Coronary artery (tissue), 2 donors: ENCODE results near the gene USP35.
A peak's percentile ranks its signal among the peaks of the same experiment; 100 is the strongest.

Source experiments
- DNase-seq: peaks from one replicate; pipeline ENCODE4 v3.0.0-alpha.2; 2017; ENCODE audit warnings: low spot score
- H3K27ac ChIP-seq, 2 donors: fragments of 200-600 bp; sonication (generic); one replicate each; pipeline ENCODE4 v1.5.1; 2016 to 2019
- H3K4me3 ChIP-seq: fragments of 200-600 bp; sonication (generic); 2 replicates; pipeline ENCODE4 v1.5.1; 2016; ENCODE audit warnings: mild to moderate bottlenecking, moderate library complexity
- TF ChIP-seq, protein P1 (sequence below): fragments of 200-600 bp; sonication (generic); IDR thresholded peaks from one replicate; pipeline ENCODE4 v1.5.1; 2019; ENCODE audit warnings: antibody characterized with exemption

USP35 gene

GRCh38 chr11:78239781-78240180 is 51.1 kb downstream of the USP35 start:
- DNase-seq, result no peak
- H3K27ac ChIP-seq, result no peak overlapping the region
- TF ChIP-seq, protein P1, sequence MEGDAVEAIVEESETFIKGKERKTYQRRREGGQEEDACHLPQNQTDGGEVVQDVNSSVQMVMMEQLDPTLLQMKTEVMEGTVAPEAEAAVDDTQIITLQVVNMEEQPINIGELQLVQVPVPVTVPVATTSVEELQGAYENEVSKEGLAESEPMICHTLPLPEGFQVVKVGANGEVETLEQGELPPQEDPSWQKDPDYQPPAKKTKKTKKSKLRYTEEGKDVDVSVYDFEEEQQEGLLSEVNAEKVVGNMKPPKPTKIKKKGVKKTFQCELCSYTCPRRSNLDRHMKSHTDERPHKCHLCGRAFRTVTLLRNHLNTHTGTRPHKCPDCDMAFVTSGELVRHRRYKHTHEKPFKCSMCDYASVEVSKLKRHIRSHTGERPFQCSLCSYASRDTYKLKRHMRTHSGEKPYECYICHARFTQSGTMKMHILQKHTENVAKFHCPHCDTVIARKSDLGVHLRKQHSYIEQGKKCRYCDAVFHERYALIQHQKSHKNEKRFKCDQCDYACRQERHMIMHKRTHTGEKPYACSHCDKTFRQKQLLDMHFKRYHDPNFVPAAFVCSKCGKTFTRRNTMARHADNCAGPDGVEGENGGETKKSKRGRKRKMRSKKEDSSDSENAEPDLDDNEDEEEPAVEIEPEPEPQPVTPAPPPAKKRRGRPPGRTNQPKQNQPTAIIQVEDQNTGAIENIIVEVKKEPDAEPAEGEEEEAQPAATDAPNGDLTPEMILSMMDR, result no peak
- no peak overlapping the region for H3K4me3 ChIP-seq

DNA sequence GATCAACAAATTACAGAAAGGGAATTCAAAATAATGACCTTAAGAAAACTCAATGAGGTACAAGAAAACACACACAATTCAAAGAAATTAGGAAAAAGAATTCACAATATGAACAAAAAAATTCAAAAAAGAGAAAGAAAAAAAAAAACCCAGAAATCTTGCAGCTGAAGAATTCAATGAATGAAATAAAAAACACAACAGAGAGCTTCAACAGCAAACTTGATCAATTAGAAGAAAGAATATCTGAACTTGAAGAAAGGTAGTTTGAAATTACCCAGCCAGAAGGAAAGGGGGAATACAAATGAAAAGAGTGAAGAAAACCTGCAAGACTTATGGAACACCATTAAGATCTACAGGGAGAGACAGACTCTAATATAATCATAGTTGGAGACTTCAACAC is 52.8 kb downstream of the USP35 start:
- H3K4me3 ChIP-seq, result no peak overlapping the region
- DNase-seq, result no peak
- TF ChIP-seq, protein P1, result no peak
- no peak overlapping the region for H3K27ac ChIP-seq

GRCh38 chr11:78244080-78244479 is 55.4 kb downstream of the USP35 start:
- no peak overlapping the region for H3K4me3 ChIP-seq
- peak overlapping the region in 1 of 2 donors; percentile 52 for H3K27ac ChIP-seq
- TF ChIP-seq, protein P1, result no peak
- no peak for DNase-seq

DNA sequence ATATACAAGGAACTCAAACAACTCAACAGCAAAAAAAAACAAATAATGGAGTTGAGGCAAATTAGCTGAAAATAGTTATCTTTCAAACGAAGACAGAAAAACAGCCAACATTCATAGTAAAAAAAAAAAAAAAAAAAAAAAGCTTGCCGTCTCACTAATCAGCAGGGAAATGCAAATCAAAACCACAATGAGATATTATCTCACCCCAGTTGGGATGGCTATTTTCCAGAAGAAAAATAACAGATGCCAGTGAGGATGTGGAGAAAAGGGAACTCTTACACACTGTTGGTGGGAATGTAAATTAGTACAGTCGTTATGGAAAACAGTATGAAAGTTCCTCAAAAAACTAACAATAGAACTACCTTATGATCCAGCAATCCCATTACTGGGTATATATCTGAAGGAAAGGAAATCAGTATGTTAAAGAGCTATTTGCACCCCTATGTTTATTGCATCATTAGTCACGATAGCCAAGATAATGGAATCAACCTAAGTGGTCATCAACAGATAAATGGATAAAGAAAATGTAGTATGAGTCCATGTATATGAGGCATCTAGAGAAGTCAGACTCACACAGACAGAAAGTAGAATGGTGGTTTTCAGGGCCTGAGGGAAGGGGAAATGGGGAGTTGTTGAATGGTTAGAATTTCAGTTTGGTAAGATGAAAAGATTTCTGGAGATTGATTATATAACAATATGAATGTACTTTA is 56.0 kb downstream of the USP35 start:
- no peak for DNase-seq
- TF ChIP-seq, protein P1, result no peak
- H3K4me3 ChIP-seq, result no peak overlapping the region
- H3K27ac ChIP-seq, result peak overlapping the region; percentile 19 to 52

DNA sequence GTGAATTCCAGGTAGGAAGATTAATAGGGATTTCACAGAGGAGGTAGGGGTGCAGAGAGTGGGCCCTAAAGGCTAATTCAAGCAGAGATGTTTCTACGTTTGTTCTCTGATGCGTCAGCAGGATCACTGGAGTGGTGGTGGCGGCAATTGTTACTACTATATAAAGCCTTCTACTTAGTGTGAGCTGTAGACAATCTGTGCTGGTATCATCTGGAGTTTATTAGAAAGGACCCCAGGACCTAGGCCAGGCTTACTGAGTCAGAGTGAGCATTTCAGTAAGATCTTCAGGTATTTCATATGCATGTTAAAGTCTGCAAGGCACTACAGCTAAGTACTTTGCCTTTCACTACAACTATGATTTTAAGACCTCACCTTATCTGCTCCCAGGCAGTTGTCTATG is 59.5 kb downstream of the USP35 start:
- DNase-seq, result no peak
- H3K27ac ChIP-seq, result no peak overlapping the region
- TF ChIP-seq, protein P1, result no peak
- no peak overlapping the region for H3K4me3 ChIP-seq

GRCh38 chr11:78248903-78249302 is 60.2 kb downstream of the USP35 start:
- Histone ChIP-seq H3K27ac (no peak overlapping the region), H3K4me3 (no peak overlapping the region)
- TF ChIP-seq, protein P1, result no peak
- DNase-seq, result no peak

GRCh38 chr11:78250099-78250498 is 61.4 kb downstream of the USP35 start:
- DNase-seq, result no peak
- Histone ChIP-seq H3K4me3 (no peak overlapping the region), H3K27ac (peak overlapping the region in 1 of 2 donors; percentile 26)
- TF ChIP-seq, protein P1, result no peak
